HepG2 (cell line): ENCODE results near the gene POLR1C. TPM values are rescaled to one million over a fixed set of nuclear protein-coding genes. Genes with fewer than 3 reads are reported as not detected.
A peak's percentile ranks its signal among the peaks of the same experiment; 100 is the strongest.

Source experiments
- CHD2 ChIP-seq: IDR thresholded peaks from 2 replicates; pipeline ENCODE4 v1.6.1; 2011; ENCODE audit warnings: low read depth, low read length, improper control_type of control experiment
- FOSL2 ChIP-seq: sonication (generic); formaldehyde crosslinking; IDR thresholded peaks from 2 replicates; pipeline ENCODE4 v1.4.0; 2020; ENCODE audit warnings: missing genetic modification reagents
- FOXM1 ChIP-seq: sonication (generic); formaldehyde crosslinking; IDR thresholded peaks from 2 replicates; pipeline ENCODE4 v1.5.0; 2020; ENCODE audit warnings: missing genetic modification reagents
- KLF9 ChIP-seq: IDR thresholded peaks from 2 replicates; pipeline ENCODE4 v1.6.1; 2016; ENCODE audit warnings: low read depth
- MYC ChIP-seq: sonication (generic); formaldehyde crosslinking; IDR thresholded peaks from 2 replicates; pipeline ENCODE4 v1.9.0; 2021; ENCODE audit warnings: missing genetic modification reagents, borderline replicate concordance
- SOX5 ChIP-seq: IDR thresholded peaks from 2 replicates; pipeline ENCODE4 v1.6.1; 2016; ENCODE audit warnings: borderline replicate concordance
- SP1 ChIP-seq, 2 experiments: fragments of 450-650 bp in 1 of 2; sonication (generic) in 1 of 2; formaldehyde crosslinking in 1 of 2; IDR thresholded peaks; 2 replicates each; pipeline versions ENCODE4 v1.4.0 to v1.6.1; 2016 to 2020; ENCODE audit warnings: missing genetic modification reagents in 1 of 2
- TOE1 ChIP-seq: sonication (generic); formaldehyde crosslinking; IDR thresholded peaks from 2 replicates; pipeline ENCODE4 v1.4.0; 2020; ENCODE audit warnings: mild to moderate bottlenecking, missing genetic modification reagents
- WIZ ChIP-seq: sonication (generic); formaldehyde crosslinking; IDR thresholded peaks from 2 replicates; pipeline ENCODE4 v1.5.1; 2020; ENCODE audit warnings: mild to moderate bottlenecking, missing genetic modification reagents
- ZFX ChIP-seq: sonication (generic); formaldehyde crosslinking; IDR thresholded peaks from 2 replicates; pipeline ENCODE4 v1.4.0; 2020; ENCODE audit warnings: mild to moderate bottlenecking, low read depth, missing genetic modification reagents, moderate library complexity
- ZNF24 ChIP-seq: fragments of 450-650 bp; IDR thresholded peaks from 2 replicates; pipeline ENCODE4 v1.6.1; 2017; ENCODE audit warnings: antibody characterized with exemption, mild to moderate bottlenecking
- ZNF256 ChIP-seq: sonication (generic); formaldehyde crosslinking; conservative IDR thresholded peaks from 2 replicates; pipeline ENCODE4 v1.4.0; 2020; ENCODE audit warnings: missing genetic modification reagents
- ZNF343 ChIP-seq: sonication (generic); formaldehyde crosslinking; IDR thresholded peaks from 2 replicates; pipeline ENCODE4 v1.4.0; 2020; ENCODE audit warnings: mild to moderate bottlenecking, missing genetic modification reagents
- ZNF430 ChIP-seq: sonication (generic); formaldehyde crosslinking; IDR thresholded peaks from 2 replicates; pipeline ENCODE4 v1.9.0; 2021; ENCODE audit warnings: mild to moderate bottlenecking, missing genetic modification reagents
- ZNF564 ChIP-seq: sonication (generic); formaldehyde crosslinking; IDR thresholded peaks from 2 replicates; pipeline ENCODE4 v1.8.1; 2023; ENCODE audit warnings: mild to moderate bottlenecking, missing genetic modification reagents
- ZNF747 ChIP-seq: sonication (generic); formaldehyde crosslinking; IDR thresholded peaks from 2 replicates; pipeline ENCODE4 v1.8.1; 2023; ENCODE audit warnings: missing genetic modification reagents, mild to moderate bottlenecking, borderline replicate concordance
- polyA plus RNA-seq, 8 experiments: library from polyadenylated mRNA; depleted of rRNA in 3 of 8; stranded (reverse) in 7 of 8; unstranded in 1 of 8; fragments of >200 nt; fragmentation: Illumina TruSeq in 4 of 8; extraction: Trizol in 4 of 8; gene quantifications; 2 replicates each; pipeline versions ENCODE4 v1.2.1 to v1.2.3, GENCODE V29; 2011 to 2016; ENCODE audit warnings: low read depth in 4 of 8, missing spikeins in 1 of 8, mixed read lengths in 1 of 8; ENCODE audit not compliant: insufficient read depth in 1 of 8
- total RNA-seq, 5 experiments: library from RNA; depleted of rRNA; stranded (reverse); fragments of >200 nt; fragmentation: Illumina TruSeq; extraction: Trizol; gene quantifications; 2 replicates each; pipeline ENCODE4 v1.2.3, GENCODE V29; 2016; ENCODE audit warnings: low read depth in 1 of 5
- TF ChIP-seq, protein P1 (sequence below), 2 experiments: sonication (generic) in 1 of 2; formaldehyde crosslinking in 1 of 2; IDR thresholded peaks; 2 replicates each; pipeline versions ENCODE4 v1.4.0 to v1.6.1; 2018 to 2020; ENCODE audit warnings: missing genetic modification reagents in 2 of 2, borderline replicate concordance in 1 of 2, low read depth in 1 of 2, mild to moderate bottlenecking in 1 of 2, missing biosample characterization in 1 of 2
- TF ChIP-seq, protein P2 (sequence below): sonication (generic); formaldehyde crosslinking; IDR thresholded peaks from 2 replicates; pipeline ENCODE4 v1.5.1; 2020; ENCODE audit warnings: missing genetic modification reagents, mild to moderate bottlenecking, borderline replicate concordance
- TF ChIP-seq, protein P3 (sequence below): sonication (generic); formaldehyde crosslinking; IDR thresholded peaks from 2 replicates; pipeline ENCODE4 v1.5.1; 2020; ENCODE audit warnings: mild to moderate bottlenecking, missing genetic modification reagents, borderline replicate concordance

POLR1C gene
- total and polyA plus RNA-seq, 2 of the 13 experiments (the other 11 are each of a cell fraction or from before 2014, with no cell fraction given): 62.6 to 72.2 TPM

DNA sequence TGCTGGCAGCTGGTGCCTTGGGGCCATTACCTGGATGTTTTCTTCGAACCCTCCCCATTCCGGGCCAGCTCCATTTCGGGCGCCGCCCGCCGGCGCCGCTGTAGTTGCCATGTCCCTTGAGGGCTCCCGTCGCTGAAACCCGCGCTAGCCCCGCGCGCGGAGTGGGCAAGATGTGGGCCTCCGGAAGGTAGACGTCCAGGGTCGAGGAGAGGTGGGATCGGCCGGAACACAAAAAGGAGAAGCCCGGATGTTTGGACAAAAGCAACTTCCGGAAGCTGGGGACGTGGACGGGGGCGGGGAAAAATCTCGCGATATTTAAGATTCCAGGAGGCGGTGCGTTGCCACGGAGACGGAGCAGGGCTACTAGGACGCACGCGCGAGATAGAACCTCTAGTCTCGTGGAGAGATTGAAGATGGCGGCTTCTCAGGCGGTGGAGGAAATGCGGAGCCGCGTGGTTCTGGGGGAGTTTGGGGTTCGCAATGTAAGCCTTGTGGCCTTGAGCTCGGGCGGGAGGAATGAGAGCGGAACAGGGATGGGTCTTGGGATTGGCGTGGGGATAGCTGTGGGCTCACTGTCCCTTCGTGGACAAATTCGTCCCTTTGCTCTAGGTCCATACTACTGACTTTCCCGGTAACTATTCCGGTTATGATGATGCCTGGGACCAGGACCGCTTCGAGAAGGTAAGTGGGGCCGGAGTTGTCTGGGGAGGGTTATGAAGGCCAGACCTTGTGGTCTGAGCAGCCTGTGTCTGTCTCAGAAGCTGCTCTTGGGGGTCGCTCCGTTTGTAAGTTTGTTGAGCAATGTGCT lies at the start of gene POLR1C, which contains the start of gene YIPF3 (continued):
- TF ChIP-seq, protein P1, sequence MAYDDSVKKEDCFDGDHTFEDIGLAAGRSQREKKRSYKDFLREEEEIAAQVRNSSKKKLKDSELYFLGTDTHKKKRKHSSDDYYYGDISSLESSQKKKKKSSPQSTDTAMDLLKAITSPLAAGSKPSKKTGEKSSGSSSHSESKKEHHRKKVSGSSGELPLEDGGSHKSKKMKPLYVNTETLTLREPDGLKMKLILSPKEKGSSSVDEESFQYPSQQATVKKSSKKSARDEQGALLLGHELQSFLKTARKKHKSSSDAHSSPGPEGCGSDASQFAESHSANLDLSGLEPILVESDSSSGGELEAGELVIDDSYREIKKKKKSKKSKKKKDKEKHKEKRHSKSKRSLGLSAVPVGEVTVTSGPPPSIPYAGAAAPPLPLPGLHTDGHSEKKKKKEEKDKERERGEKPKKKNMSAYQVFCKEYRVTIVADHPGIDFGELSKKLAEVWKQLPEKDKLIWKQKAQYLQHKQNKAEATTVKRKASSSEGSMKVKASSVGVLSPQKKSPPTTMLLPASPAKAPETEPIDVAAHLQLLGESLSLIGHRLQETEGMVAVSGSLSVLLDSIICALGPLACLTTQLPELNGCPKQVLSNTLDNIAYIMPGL (CRISPR knock-in tag; IDR thresholded peaks at IDR 0.05; ENCODE audit: borderline replicate concordance in 1 of 2, low read depth in 1 of 2): peak; percentile 78 to 94; a peak in 3 of 4 replicates
- 0 out of 2 replicates have a peak, but pooled peaks have one; percentile 40 for TF ChIP-seq TOE1 (CRISPR knock-in tag)
- TF ChIP-seq, protein P2, sequence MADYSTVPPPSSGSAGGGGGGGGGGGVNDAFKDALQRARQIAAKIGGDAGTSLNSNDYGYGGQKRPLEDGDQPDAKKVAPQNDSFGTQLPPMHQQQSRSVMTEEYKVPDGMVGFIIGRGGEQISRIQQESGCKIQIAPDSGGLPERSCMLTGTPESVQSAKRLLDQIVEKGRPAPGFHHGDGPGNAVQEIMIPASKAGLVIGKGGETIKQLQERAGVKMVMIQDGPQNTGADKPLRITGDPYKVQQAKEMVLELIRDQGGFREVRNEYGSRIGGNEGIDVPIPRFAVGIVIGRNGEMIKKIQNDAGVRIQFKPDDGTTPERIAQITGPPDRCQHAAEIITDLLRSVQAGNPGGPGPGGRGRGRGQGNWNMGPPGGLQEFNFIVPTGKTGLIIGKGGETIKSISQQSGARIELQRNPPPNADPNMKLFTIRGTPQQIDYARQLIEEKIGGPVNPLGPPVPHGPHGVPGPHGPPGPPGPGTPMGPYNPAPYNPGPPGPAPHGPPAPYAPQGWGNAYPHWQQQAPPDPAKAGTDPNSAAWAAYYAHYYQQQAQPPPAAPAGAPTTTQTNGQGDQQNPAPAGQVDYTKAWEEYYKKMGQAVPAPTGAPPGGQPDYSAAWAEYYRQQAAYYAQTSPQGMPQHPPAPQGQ (CRISPR knock-in tag): no peak
- TF ChIP-seq ZNF430 (CRISPR knock-in tag): peak; percentile 85; the same call in 1 of the 2 replicates
- peak; percentile 38; the same call in 1 of the 2 replicates for TF ChIP-seq FOSL2
- peak; percentile 98 for TF ChIP-seq MYC (CRISPR knock-in tag)
- TF ChIP-seq FOXM1 (CRISPR knock-in tag): no peak; the same call in 1 of the 2 replicates
- no peak; the same call in 1 of the 2 replicates for TF ChIP-seq KLF9 (CRISPR knock-in tag)
- TF ChIP-seq SOX5 (CRISPR knock-in tag): peak; percentile 71
- TF ChIP-seq SP1 (IDR thresholded peaks at IDR 0.05): peak; percentile 12; the same call in 1 of the 2 replicates
- no peak for TF ChIP-seq SP1 (CRISPR knock-in tag; IDR thresholded peaks at IDR 0.05)
- no peak for TF ChIP-seq ZNF24
- peak; percentile 72 for TF ChIP-seq ZNF747 (CRISPR knock-in tag)
- peak; percentile 96 for TF ChIP-seq CHD2
- peak; percentile 96 for TF ChIP-seq ZFX (CRISPR knock-in tag)
- TF ChIP-seq ZNF256 (CRISPR knock-in tag): 0 out of 2 replicates have a peak, but pooled peaks have one; percentile 58
- TF ChIP-seq ZNF343 (CRISPR knock-in tag): 0 out of 2 replicates have a peak, but pooled peaks have one; percentile 63
- TF ChIP-seq ZNF564 (CRISPR knock-in tag): peak; percentile 41
- TF ChIP-seq, protein P3, sequence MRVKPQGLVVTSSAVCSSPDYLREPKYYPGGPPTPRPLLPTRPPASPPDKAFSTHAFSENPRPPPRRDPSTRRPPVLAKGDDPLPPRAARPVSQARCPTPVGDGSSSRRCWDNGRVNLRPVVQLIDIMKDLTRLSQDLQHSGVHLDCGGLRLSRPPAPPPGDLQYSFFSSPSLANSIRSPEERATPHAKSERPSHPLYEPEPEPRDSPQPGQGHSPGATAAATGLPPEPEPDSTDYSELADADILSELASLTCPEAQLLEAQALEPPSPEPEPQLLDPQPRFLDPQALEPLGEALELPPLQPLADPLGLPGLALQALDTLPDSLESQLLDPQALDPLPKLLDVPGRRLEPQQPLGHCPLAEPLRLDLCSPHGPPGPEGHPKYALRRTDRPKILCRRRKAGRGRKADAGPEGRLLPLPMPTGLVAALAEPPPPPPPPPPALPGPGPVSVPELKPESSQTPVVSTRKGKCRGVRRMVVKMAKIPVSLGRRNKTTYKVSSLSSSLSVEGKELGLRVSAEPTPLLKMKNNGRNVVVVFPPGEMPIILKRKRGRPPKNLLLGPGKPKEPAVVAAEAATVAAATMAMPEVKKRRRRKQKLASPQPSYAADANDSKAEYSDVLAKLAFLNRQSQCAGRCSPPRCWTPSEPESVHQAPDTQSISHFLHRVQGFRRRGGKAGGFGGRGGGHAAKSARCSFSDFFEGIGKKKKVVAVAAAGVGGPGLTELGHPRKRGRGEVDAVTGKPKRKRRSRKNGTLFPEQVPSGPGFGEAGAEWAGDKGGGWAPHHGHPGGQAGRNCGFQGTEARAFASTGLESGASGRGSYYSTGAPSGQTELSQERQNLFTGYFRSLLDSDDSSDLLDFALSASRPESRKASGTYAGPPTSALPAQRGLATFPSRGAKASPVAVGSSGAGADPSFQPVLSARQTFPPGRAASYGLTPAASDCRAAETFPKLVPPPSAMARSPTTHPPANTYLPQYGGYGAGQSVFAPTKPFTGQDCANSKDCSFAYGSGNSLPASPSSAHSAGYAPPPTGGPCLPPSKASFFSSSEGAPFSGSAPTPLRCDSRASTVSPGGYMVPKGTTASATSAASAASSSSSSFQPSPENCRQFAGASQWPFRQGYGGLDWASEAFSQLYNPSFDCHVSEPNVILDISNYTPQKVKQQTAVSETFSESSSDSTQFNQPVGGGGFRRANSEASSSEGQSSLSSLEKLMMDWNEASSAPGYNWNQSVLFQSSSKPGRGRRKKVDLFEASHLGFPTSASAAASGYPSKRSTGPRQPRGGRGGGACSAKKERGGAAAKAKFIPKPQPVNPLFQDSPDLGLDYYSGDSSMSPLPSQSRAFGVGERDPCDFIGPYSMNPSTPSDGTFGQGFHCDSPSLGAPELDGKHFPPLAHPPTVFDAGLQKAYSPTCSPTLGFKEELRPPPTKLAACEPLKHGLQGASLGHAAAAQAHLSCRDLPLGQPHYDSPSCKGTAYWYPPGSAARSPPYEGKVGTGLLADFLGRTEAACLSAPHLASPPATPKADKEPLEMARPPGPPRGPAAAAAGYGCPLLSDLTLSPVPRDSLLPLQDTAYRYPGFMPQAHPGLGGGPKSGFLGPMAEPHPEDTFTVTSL (CRISPR knock-in tag): peak; percentile 48; the same call in 1 of the 2 replicates
- TF ChIP-seq WIZ (CRISPR knock-in tag): no peak
